ENCODE data around the gene ACSL1.
A peak's percentile ranks its signal among the peaks of the same experiment; 100 is the strongest.

The ACSL1 gene

GRCh38 chr4:184850431-184851199 is 24.8 kb upstream of the ACSL1 start:
- no peak for DNase-seq (ENCODE audit: low read depth)
- TF ChIP-seq CTCF (conservative IDR thresholded peaks at IDR 0.05; ENCODE audit: low read length) = no peak
- no peak overlapping the region for H3K4me3 ChIP-seq (ENCODE audit: low read length)

- no peak overlapping the region for H3K4me3 ChIP-seq (ENCODE audit: low read length)
- DNase-seq (ENCODE audit: low read depth) = no peak
- TF ChIP-seq CTCF (conservative IDR thresholded peaks at IDR 0.05; ENCODE audit: low read length) = no peak
Measured at GRCh38 chr4:184850018-184850417, 24.2 kb upstream of the ACSL1 start.

- no peak for TF ChIP-seq CTCF (conservative IDR thresholded peaks at IDR 0.05; ENCODE audit: low read length)
- no peak overlapping the region for H3K4me3 ChIP-seq (ENCODE audit: low read length)
- no peak for DNase-seq (ENCODE audit: low read depth)
Measured at GRCh38 chr4:184849185-184849584, 23.4 kb upstream of the ACSL1 start.

GRCh38 chr4:184848510-184848909 is 22.7 kb upstream of the ACSL1 start:
- H3K4me3 ChIP-seq (ENCODE audit: low read length) = no peak overlapping the region
- no peak for TF ChIP-seq CTCF (conservative IDR thresholded peaks at IDR 0.05; ENCODE audit: low read length)
- DNase-seq (ENCODE audit: low read depth) = no peak

- no peak for DNase-seq (ENCODE audit: low read depth)
- no peak for TF ChIP-seq CTCF (conservative IDR thresholded peaks at IDR 0.05; ENCODE audit: low read length)
Measured at GRCh38 chr4:184846531-184846930, 20.8 kb upstream of the ACSL1 start.

GRCh38 chr4:184845367-184846021 is 19.7 kb upstream of the ACSL1 start:
- H3K4me3 ChIP-seq (ENCODE audit: low read length) = no peak overlapping the region
- TF ChIP-seq CTCF (conservative IDR thresholded peaks at IDR 0.05; ENCODE audit: low read length) = no peak
- DNase-seq (ENCODE audit: low read depth) = peak; percentile 95

More at GRCh38 chr4:184846531-184846930, 20.8 kb upstream of the ACSL1 start:
- no peak overlapping the region for H3K4me3 ChIP-seq (ENCODE audit: low read length)

- no peak for TF ChIP-seq CTCF (conservative IDR thresholded peaks at IDR 0.05; ENCODE audit: low read length)
- no peak for DNase-seq (ENCODE audit: low read depth)
- H3K4me3 ChIP-seq (ENCODE audit: low read length) = no peak overlapping the region
Measured at GRCh38 chr4:184844742-184845141, 19.0 kb upstream of the ACSL1 start.

Data from AG10803 (cell line).